ENCODE measurements around the gene EN1.

The EN1 gene

GRCh38 chr2:118846953-118847761 is at the start of gene EN1:
Gene EN1, minus strand, starts transcription at chr2:118847648. Its CDS starts 481 bp downstream, at chr2:118847167.
- peak; percentile 30 for DNase-seq

- DNase-seq = no peak
Observed at GRCh38 chr2:118893100-118893499, 45.7 kb upstream of the EN1 start.

- no peak for DNase-seq
Observed at GRCh38 chr2:118889995-118890394, 42.5 kb upstream of the EN1 start.

GRCh38 chr2:118883792-118884191 is 36.3 kb upstream of the EN1 start:
- no peak for DNase-seq

DNA sequence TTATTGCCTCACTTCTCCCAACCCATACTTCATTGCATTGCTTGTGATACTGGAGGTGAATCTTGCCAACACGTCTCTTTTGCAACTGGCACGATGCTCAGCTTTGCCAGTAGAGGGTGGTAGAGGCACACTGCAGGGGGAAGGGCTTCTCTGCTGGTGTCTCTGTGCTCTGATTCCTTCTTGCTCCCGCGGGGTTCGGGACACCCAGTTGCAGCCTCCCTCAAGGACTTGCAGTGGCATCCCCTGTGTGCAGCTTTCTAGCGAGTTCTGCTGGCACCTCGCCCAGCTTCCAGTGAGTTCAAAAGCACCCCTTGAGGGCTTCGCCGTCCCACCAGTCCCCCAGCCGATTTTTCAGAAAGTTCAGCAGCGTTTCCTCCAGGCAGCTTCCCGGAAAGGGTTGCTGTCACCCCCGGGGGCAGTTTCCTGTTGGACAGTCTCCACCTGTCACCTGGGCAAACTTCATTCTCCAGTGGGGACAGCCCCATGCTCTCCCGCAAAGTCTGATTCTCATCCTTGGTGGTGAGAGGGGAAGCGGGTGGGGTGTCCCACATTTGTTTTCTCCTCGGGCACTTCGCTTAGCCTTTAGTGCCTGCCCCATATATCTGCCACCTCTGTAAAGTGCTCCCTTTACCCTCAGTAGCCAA is 35.4 kb upstream of the EN1 start:
- peak; percentile 70 for DNase-seq

DNA sequence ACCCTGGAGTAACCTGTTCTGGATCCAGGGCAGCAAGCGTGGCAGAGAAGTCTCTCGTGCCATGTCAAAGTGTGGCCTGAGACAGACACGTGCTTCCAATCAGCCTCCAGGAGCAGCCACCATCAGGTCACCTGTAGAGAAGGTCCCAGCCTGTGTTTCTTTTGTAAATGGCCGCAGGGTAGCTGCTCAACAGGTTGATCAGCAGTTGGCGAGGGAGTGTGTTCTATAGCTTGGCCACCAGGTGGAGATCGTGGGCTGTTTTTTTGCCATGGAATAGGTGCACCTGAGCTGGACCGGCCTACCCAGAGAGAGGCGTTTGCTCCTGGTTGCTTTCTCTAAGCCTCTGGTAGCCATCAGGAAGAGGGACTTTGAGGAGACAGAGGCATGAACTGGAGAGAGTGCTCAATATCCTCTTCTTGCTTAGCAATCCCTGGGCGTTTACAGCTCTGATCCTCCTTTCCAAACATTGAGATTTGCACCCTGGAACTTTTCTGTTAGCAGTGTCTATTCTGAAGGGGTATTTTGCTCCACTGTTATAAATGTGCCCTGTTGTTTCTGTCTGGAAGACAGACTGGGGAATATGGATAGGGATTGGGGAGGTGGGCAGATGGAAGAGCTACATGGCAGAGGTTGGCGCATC is 34.2 kb upstream of the EN1 start:
- DNase-seq = peak; percentile 78

- no peak for DNase-seq
Observed at GRCh38 chr2:118880501-118880900, 33.1 kb upstream of the EN1 start.

GRCh38 chr2:118878531-118879149 is 31.2 kb upstream of the EN1 start:
- DNase-seq = no peak

GRCh38 chr2:118875318-118875717 is 27.9 kb upstream of the EN1 start:
- no peak for DNase-seq

- no peak for DNase-seq
Observed at GRCh38 chr2:118874324-118874723, 26.9 kb upstream of the EN1 start.

- peak; percentile 32 for DNase-seq
Observed at GRCh38 chr2:118865106-118865505, 17.7 kb upstream of the EN1 start.

DNA sequence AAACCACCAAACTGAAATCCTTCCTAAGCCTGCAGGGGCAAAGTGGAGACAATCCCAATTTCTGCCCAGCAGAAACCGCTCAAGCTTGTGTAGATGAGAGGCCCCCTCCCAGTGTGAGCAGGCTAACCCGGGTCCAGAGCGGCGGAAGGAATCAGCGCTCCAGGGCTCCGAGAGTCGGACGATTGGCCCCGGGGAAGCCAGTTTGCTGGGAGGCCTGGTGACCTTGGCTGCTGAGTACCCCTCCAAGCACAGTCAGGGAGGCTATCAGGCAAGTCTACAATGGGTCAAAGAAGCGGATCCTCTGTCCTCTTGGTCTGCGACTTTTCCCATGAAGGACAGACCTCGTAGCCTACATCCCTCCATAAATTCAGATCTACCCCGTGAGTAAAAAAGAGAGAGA is 16.8 kb upstream of the EN1 start:
- no peak for DNase-seq

DNA sequence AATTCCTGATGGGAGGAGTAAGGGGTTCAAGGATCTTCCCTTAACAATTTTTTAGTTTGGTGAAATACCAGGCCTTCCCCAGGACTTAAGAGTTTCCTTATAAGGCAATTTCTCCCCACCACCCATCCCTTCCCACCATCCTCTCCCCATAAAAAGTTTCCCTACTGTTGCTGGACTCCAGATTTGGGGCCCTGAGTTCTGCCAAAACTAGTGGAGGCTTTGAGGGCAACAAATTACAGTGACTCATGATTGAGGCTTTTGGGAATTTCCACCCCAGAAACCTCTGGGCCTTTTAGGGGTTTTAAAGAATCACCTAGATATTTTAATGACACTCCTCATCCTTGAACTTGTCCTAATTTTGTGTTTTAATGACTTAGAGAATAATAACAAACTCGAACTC is 14.3 kb upstream of the EN1 start:
- no peak for DNase-seq

- DNase-seq = no peak
Observed at GRCh38 chr2:118861242-118861641, 13.8 kb upstream of the EN1 start.

DNA sequence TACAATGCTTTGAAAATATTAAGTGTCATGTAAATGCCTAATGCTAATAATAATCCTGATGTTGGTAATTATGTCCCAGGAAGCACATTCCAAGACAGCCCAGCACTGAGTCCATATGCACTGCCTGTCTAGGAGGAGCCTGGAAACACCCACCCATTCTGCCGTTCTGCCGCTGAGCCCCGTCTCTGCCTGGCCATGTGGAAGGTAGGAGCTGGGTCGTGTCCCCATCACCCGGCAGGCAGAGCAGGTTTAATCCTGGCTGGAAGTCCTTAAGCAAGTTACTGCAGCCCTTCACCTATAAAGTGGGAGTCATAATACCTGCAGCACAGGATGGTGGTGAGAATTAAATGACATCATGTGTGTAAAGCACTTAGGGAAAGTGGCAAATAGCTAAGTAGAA is 13.1 kb upstream of the EN1 start:
- DNase-seq = no peak

GRCh38 chr2:118859157-118859770 is 11.8 kb upstream of the EN1 start:
- no peak for DNase-seq

- DNase-seq = no peak
Observed at GRCh38 chr2:118858485-118859156, 11.2 kb upstream of the EN1 start.

DNA sequence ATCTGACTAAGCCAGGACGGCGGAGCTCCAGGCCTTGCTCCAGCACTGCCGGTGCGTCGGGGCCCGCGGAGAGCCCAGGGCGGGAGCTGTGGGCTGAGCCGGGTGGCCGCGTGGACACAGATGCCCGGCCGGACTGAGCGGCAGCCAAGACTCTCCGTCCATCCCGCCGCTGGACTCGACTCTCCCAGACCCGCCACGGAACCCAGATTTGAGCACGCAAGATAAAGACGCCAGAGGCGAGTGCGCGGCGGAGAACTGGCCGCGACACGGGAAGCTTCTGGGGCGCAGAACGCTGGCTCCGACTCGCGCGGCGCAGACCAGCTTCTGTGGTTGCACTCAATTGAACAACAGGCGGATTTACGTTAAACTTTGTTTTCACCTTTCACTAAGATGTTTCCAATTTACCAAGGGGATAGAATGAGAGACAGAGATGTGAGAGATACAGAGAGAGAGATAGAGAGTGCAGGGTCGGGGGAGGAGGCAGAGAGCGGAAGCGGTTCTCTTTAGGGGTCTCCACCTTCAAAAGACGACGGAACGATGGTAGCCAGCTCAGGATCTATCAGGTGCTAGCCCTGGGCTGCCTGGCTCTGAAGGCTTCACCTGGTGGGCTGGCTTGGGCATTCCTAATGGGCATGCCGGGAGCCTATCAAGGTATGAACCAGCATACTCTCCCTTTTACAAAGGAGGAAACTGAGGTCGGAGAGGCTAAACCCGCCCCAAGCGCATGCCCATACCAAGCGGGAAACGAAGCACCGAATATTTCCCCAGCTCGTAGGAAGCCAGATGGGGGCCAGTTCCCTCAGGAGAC is 10.4 kb upstream of the EN1 start:
- DNase-seq = no peak

DNA sequence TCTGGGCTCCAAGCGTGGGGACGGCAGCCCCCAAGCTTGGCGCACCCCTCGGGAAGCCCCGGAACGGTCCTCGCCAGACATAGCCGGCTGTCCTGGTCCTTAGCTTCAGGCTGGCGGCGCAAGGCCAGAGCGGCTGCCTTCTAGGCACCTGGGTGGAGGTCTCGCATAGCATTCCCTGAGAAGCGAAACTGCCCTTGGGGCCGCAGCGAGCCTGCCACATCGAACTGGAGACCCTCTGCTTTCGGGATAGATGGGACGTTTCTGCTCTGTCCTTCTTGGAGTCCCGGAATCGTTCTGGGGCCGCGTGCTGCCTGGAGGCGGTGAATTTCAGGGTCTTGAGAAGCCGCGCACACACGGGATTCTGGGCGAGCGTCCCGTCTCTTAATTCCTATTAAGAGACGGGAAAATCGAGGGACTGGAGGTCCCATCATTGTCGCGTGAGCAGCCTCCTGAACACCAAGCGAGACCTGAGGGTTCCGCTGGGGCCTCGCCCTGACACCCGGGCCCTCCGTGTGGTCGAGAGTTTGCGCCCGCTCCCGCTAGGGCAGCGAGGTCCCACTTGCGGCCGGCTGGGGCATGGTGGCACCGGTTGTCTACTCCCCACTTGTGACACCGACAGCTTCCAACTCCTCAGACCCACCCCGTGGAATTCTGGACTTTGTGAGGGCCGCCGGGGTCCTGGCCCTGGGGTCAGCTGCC is 9.7 kb upstream of the EN1 start:
- no peak for DNase-seq

- no peak for DNase-seq
Observed at GRCh38 chr2:118856330-118856977, 9.0 kb upstream of the EN1 start.
